B cell (primary cell): ENCODE measurements around the gene ZNF419. TPM values are rescaled to one million over a fixed set of nuclear protein-coding genes. Genes with fewer than 3 reads are reported as not detected.

Source experiments
- ATAC-seq: fragments of 200-7000 bp; cut with Tn5 transposase; one replicate; pipeline ENCODE4 v1.10.0; 2021; ENCODE audit warnings: low read depth, mild to moderate bottlenecking, moderate number of reproducible peaks, moderate library complexity
- CTCF ChIA-PET: fragments of 350-600 bp; sonication (Branson Sonifier 250); formaldehyde crosslinking; loops from one replicate; lab custom pipeline; 2021; ENCODE audit warnings: antibody characterized with exemption, inconsistent platforms; lab: Charles Lee
- POLR2A ChIA-PET: fragments of 350-600 bp; sonication (Branson Sonifier 250); formaldehyde crosslinking; loops from one replicate; lab custom pipeline; 2021; ENCODE audit warnings: antibody characterized with exemption; lab: Charles Lee
- DNase-seq: peaks from one replicate; pipeline ENCODE4 v3.0.0; 2013
- H2AFZ ChIP-seq: 2 replicates; pipeline ENCODE4 v1.6.1; 2012; ENCODE audit warnings: mild to moderate bottlenecking, low read depth, low read length; ENCODE audit not compliant: insufficient read depth, poor library complexity, severe bottlenecking
- H3K27ac ChIP-seq, 2 donors: 1 replicate in 1 of 2; 2 replicates in 1 of 2; pipeline ENCODE4 v1.5.1; 2012 to 2013; ENCODE audit warnings: low read length in 2 of 2, mild to moderate bottlenecking in 2 of 2, moderate library complexity in 1 of 2
- H3K27me3 ChIP-seq, 4 experiments: fragments of 200-600 bp in 1 of 4; sonication (generic) in 1 of 4; replicated peaks in 1 of 4; 1 replicate in 2 of 4; 2 replicates in 2 of 4; pipeline versions ENCODE4 v1.6.1 to v1.7.0; 2013 to 2016; ENCODE audit warnings: low read length in 3 of 4, mild to moderate bottlenecking in 2 of 4, mixed read lengths in 1 of 4, moderate library complexity in 1 of 4; ENCODE audit not compliant: insufficient read depth in 4 of 4, control insufficient read depth in 3 of 4; ENCODE audit errors: control extremely low read depth in 1 of 4
- H3K36me3 ChIP-seq, 2 experiments: replicated peaks in 1 of 2; 1 replicate in 1 of 2; 2 replicates in 1 of 2; pipeline versions ENCODE4 v1.6.1 to v1.7.1; 2013; ENCODE audit warnings: low read length in 1 of 2; ENCODE audit not compliant: insufficient read depth in 2 of 2, control insufficient read depth in 1 of 2; ENCODE audit errors: control extremely low read depth in 1 of 2, extremely low read depth in 1 of 2
- H3K4me1 ChIP-seq, 2 donors: fragments of 200-600 bp in 1 of 2; sonication (generic) in 1 of 2; 1 replicate in 1 of 2; 2 replicates in 1 of 2; pipeline versions ENCODE4 v1.5.1 to v1.6.1; 2013 to 2017; ENCODE audit warnings: low read length in 2 of 2; ENCODE audit not compliant: control insufficient read depth in 2 of 2, insufficient read depth in 2 of 2
- H3K4me2 ChIP-seq: replicated peaks from 2 replicates; pipeline ENCODE3; 2012; ENCODE audit warnings: mild to moderate bottlenecking, low read depth, low read length; ENCODE audit not compliant: poor library complexity, severe bottlenecking
- H3K4me3 ChIP-seq, 5 experiments: fragments of 200-600 bp in 1 of 5; sonication (generic) in 1 of 5; 1 replicate in 3 of 5; 2 replicates in 2 of 5; pipeline versions ENCODE4 v1.5.1 to v1.7.0; 2011 to 2016; ENCODE audit warnings: low read length in 4 of 5, mild to moderate bottlenecking in 4 of 5, low read depth in 2 of 5, control low read depth in 1 of 5, moderate library complexity in 1 of 5; ENCODE audit not compliant: insufficient read depth in 1 of 5; ENCODE audit errors: control extremely low read depth in 1 of 5, extremely low read depth in 1 of 5
- H3K79me2 ChIP-seq: fragments of 200-600 bp; sonication (generic); one replicate; pipeline ENCODE4 v1.6.0; 2016; ENCODE audit warnings: low read length; ENCODE audit not compliant: control insufficient read depth, insufficient read depth
- H3K9ac ChIP-seq: fragments of 200-600 bp; sonication (generic); 2 replicates; pipeline ENCODE4 v1.6.1; 2017; ENCODE audit warnings: mild to moderate bottlenecking, low read length, moderate library complexity
- H3K9me3 ChIP-seq, 3 donors: one replicate each; pipeline versions ENCODE4 v1.6.1 to v1.7.1; 2013; ENCODE audit warnings: low read length in 2 of 3; ENCODE audit not compliant: control insufficient read depth in 2 of 3, insufficient read depth in 1 of 3; ENCODE audit errors: control extremely low read depth in 1 of 3
- H4K20me1 ChIP-seq: 2 replicates; pipeline ENCODE4 v1.6.0; 2012; ENCODE audit warnings: mild to moderate bottlenecking, low read length; ENCODE audit not compliant: insufficient read depth, control insufficient read depth, poor library complexity, severe bottlenecking
- H3K27ac Mint-ChIP-seq: one replicate; pipeline ENCODE4 v1.8.0; 2021; ENCODE audit warnings: mixed read lengths
- H3K27me3 Mint-ChIP-seq: one replicate; pipeline ENCODE4 v1.8.0; 2021; ENCODE audit warnings: mixed read lengths
- H3K4me1 Mint-ChIP-seq: one replicate; pipeline ENCODE4 v1.8.0; 2021; ENCODE audit warnings: mixed read lengths
- H3K4me3 Mint-ChIP-seq: one replicate; pipeline ENCODE4 v1.8.0; 2021; ENCODE audit warnings: mixed read lengths
- H3K9me3 Mint-ChIP-seq: one replicate; pipeline ENCODE4 v1.8.0; 2022; ENCODE audit warnings: mixed read lengths; ENCODE audit not compliant: insufficient read depth
- CTCF ChIP-seq: fragments of 200-600 bp; IDR thresholded peaks from one replicate; pipeline ENCODE4 v1.8.0; 2022; ENCODE audit warnings: antibody characterized with exemption, mild to moderate bottlenecking
- EZH2 ChIP-seq: IDR thresholded peaks from 2 replicates; pipeline ENCODE4 v1.6.1; 2012; ENCODE audit warnings: borderline replicate concordance, low read depth, mild to moderate bottlenecking, moderate library complexity, low read length; ENCODE audit not compliant: insufficient read depth, poor library complexity, severe bottlenecking
- WGBS: methylation state at CpG from one replicate; pipeline ENCODE4 v1.1.5; 2013; ENCODE audit warnings: missing lambda C conversion rate; ENCODE audit not compliant: insufficient coverage; 5-methylcytosine and 5-hydroxymethylcytosine counted together
- intact Hi-C: fragments of 100-400 bp; cut with micrococcal nuclease; formaldehyde crosslinking; loops from one replicate; pipeline ENCODE4 v1.10.0; 2022
- polyA plus RNA-seq: library from polyadenylated mRNA; depleted of rRNA; stranded (reverse); fragments of >200 nt; gene quantifications from 2 replicates; pipeline ENCODE4 v1.2.3, GENCODE V29; 2012
- total RNA-seq, 2 donors: library from RNA; stranded (reverse); fragments of 120-200 nt in 1 of 2; gene quantifications; 1 replicate in 1 of 2; 2 replicates in 1 of 2; pipeline versions ENCODE4 v1.2.3 to v1.2.4, GENCODE V29; 2013 to 2022

ZNF419 gene
- total and polyA plus RNA-seq, 2 donors (not counting 1 experiment from before 2014, with no cell fraction given): 8.7 to 31.1 TPM

GRCh38 chr19:57438925-57439324, 48.6 kb upstream of the ZNF419 start:
- Histone ChIP-seq H4K20me1 (no peaks in the 10 kb centered on the region), H2AFZ (no peak overlapping the region), H3K27ac (no peak overlapping the region), H3K9me3 (peaks cover 0 to 24% (median 6%) of the 10 kb centered on the region in 3 donors), H3K4me1 (peaks cover 17 to 21% of the 10 kb centered on the region in 2 donors), H3K79me2 (peaks cover 74% of the 10 kb centered on the region), H3K36me3 (peaks cover 5 to 17% of the 10 kb centered on the region in 2 experiments), H3K27me3 (no peaks in the 10 kb centered on the region), H3K4me3 (no peak overlapping the region), H3K4me2 (no peak overlapping the region), H3K9ac (no peak overlapping the region)
- H3K27me3 Mint-ChIP-seq: no peaks in the 10 kb centered on the region
- CTCF ChIA-PET: interaction anchor here (1.2 kb wide), 1 partner anchor 16 kb away, joined by 3 read pairs; no protein-coding TSS in a partner anchor
- no peak overlapping the region for H3K4me3 Mint-ChIP-seq
- H3K27ac Mint-ChIP-seq: no peak overlapping the region
- ATAC-seq (no peak), DNase-seq (no peak)
- WGBS: 97% methylated on average over 8 of the region's 9 CpGs
- no peak for TF ChIP-seq CTCF
- TF ChIP-seq EZH2: no peak
- peaks cover 35% of the 10 kb centered on the region for H3K4me1 Mint-ChIP-seq
- H3K9me3 Mint-ChIP-seq: peaks cover under 1% of the 10 kb centered on the region
- intact Hi-C loops: loop anchor here (5.0 to 10.0 kb wide), 2 partner anchors 376 to 1047 kb away; partner anchors contain the start of genes ZNF552 and ZNF582
- POLR2A ChIA-PET: no interaction called here

- intact Hi-C loops: no loop called here
- Histone ChIP-seq H3K27me3 (no peaks in the 10 kb centered on the region), H3K9me3 (peaks cover 0 to 35% (median 22%) of the 10 kb centered on the region in 3 donors), H3K9ac (no peak overlapping the region), H2AFZ (no peak overlapping the region), H3K4me1 (peaks cover 0 to 4% of the 10 kb centered on the region in 2 donors), H4K20me1 (no peaks in the 10 kb centered on the region), H3K36me3 (peaks cover 6 to 30% of the 10 kb centered on the region in 2 experiments), H3K27ac (no peak overlapping the region), H3K4me3 (no peak overlapping the region), H3K4me2 (no peak overlapping the region), H3K79me2 (peaks cover 54% of the 10 kb centered on the region)
- Mint-ChIP-seq H3K4me3 (no peak overlapping the region), H3K27me3 (no peaks in the 10 kb centered on the region), H3K4me1 (peaks cover 11% of the 10 kb centered on the region), H3K9me3 (peaks cover 7% of the 10 kb centered on the region), H3K27ac (no peak overlapping the region)
- no peak for ATAC-seq
- ChIA-PET CTCF (interaction anchor here (1.2 kb wide), 1 partner anchor 8 kb away, joined by 4 read pairs; no protein-coding TSS in a partner anchor), POLR2A (no interaction called here)
- no peak for TF ChIP-seq CTCF
- DNase-seq: no peak
- WGBS: 100% methylated on average over 5 of the region's 7 CpGs
These were observed 45.4 kb upstream of the ZNF419 start for GRCh38 chr19:57441979-57442752.
